GM19397 (cell line): ENCODE measurements around the gene RBBP5.

ENCODE experiments used
- ATAC-seq: cut with Tn5 transposase; IDR thresholded peaks from one replicate; pipeline ENCODE4 v1.9.1; 2021; ENCODE audit warnings: mild to moderate bottlenecking, moderate library complexity; ENCODE audit not compliant: unreplicated experiment

The RBBP5 gene

GRCh38 chr1:205075642-205076155 lies 46.1 kb downstream of the RBBP5 start:
- ATAC-seq, result no peak

- no peak for ATAC-seq
Observed at GRCh38 chr1:205074513-205074912, 47.3 kb downstream of the RBBP5 start.

GRCh38 chr1:205074084-205074483 lies 47.7 kb downstream of the RBBP5 start:
- ATAC-seq, result no peak

- no peak for ATAC-seq
Observed at GRCh38 chr1:205073511-205073910, 48.3 kb downstream of the RBBP5 start.

DNA sequence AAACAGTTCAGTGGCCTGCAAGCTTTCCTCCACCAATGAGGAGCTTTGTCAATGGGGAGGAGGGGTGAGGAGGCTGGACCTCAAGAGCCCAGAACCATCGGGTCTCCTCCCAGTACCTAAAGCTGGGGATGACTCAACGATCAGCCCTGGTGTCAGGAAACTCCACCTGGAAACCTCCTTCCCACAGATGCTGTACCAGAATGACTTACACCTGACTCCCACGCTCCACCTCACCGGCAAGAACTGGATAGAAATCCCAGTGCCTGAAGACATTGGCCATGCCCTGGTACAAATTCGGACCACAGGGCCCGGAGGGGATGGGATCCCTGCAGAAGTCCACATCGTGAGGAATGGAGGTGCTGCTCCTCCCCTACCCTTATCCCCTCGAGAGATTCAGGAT lies 48.9 kb downstream of the RBBP5 start:
- no peak for ATAC-seq

DNA sequence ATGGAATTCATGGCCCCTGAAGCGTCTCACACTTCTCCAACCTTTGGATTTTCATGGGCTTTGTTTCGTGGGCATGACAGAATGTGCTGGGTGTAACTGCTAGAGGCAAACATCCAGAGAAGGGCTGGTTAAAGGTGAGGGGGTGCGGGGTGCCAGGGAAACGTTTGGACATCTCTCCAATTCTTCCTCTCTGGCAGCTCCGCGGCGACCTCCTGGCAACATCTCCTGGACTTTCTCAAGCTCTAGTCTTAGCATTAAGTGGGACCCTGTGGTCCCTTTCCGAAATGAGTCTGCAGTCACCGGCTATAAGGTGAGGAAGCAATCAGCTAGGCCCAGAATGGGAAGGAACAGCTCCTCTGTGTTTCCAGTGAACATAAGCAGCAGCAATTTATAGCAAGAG lies 49.5 kb downstream of the RBBP5 start:
- ATAC-seq, result no peak

- no peak for ATAC-seq
Observed at GRCh38 chr1:205071801-205072200, 50.0 kb downstream of the RBBP5 start.

- no peak for ATAC-seq
Observed at GRCh38 chr1:205071028-205071409, 50.8 kb downstream of the RBBP5 start.

DNA sequence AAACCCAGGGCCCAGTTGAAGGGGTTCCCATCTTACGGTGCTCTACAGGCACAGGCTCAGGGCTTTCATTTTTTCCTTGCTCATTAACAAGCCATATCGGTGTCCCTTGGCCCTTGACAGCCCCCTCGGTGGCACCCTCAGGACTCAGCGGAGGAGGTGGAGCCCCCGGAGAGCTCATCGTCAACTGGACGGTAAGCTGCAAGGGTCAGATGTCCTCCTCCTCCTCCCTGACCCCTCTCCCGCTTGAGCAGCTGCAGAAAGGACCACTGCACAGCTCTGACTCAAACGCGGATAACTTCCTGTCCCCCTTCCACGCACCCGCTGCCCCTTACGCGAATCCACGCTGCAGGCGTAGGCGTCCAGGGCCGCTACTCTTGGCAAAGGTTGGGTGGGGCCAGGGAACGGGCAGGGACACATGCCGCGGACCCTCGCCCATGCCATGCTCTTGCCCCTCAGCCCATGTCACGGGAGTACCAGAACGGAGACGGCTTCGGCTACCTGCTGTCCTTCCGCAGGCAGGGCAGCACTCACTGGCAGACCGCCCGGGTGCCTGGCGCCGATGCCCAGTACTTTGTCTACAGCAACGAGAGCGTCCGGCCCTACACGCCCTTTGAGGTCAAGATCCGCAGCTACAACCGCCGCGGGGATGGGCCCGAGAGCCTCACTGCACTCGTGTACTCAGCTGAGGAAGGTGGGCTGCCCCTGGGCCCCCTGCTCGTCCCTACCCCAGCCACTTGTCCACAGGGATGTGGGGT lies 52.2 kb downstream of the RBBP5 start:
- ATAC-seq, result no peak

GRCh38 chr1:205068457-205069040 lies 53.2 kb downstream of the RBBP5 start:
- no peak for ATAC-seq

DNA sequence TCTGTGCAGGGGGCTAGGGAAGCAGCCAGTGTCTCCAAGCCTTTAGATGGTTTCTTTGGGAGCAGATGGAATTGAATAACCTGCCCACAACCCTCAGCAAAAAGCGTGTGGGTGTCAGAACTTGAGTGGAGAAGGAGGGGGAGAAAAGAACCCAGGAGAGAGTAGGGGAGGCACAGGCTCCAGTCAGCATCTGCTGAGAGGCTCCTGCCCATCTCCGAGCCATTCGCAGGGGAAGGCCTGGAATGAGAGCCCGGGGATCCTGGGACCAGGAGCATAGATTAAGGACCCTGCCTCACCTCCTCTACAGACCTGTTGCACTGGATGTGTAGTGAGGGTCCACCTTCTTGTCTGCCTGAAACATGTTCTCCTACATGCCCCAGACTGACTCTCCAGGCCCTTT lies 53.8 kb downstream of the RBBP5 start:
- no peak for ATAC-seq

GRCh38 chr1:205067031-205067430 lies 54.7 kb downstream of the RBBP5 start:
- ATAC-seq, result no peak

GRCh38 chr1:205066141-205066818 lies 55.5 kb downstream of the RBBP5 start:
- no peak for ATAC-seq

DNA sequence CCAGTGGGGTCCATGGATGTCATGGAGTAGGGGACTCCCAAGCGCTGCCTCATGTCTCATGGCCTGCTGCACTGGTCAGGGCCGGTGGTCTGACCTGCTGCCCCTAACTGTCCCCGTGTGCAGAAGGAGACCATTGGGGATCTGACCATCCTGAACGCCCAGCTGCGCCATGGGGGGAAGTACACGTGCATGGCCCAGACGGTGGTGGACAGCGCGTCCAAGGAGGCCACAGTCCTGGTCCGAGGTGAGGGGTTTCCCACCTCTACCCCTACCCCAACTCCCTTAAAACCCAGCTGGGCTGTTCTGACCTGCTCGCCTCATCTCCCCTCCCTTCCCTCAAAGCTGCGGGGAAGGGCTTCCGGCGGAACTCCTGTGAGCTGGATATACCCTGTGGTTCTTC lies 56.1 kb downstream of the RBBP5 start:
- ATAC-seq, result no peak

DNA sequence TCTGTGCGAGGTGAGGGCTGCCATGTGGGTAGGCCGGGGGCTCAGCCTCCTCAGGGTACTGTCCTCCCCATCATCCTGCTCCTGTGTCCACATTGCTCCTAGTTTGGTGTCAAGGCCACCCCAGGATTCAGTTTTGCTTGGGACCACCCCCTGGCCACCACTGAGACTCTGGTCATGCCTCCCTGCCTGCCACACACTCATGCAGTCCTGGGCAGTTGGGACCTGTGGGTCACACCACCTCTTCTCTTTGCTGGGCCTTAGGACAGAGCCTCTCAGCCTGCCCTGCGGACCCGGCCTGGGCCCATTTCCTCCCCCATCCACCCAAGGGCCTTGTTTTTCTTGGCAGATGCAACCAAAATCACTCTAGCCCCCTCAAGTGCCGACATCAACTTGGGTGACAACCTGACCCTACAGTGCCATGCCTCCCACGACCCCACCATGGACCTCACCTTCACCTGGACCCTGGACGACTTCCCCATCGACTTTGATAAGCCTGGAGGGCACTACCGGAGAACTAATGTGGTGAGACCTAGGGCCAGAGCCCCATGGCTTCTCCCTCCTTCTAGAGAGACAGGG lies 56.9 kb downstream of the RBBP5 start:
- ATAC-seq, result no peak

- ATAC-seq, result no peak
Observed at GRCh38 chr1:205064301-205064700, 57.5 kb downstream of the RBBP5 start.

DNA sequence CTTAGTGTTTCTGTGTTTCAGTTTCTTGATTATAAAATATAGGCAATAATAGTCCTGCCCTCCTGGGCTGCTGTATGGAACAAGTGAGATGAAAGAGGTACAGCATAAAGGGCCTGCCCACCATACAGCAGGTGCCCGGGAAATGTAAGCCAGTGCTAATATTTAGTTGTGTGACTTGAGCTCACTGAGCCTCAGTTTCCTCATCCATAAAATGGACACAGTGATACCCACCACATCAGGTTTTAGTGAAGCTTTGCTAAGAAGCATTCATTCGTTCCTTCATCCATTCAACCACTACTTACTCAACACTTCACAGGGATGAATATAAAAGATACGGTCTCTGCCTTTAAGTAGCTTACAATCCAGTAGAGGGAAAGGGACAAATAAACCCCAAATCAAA lies 58.9 kb downstream of the RBBP5 start:
- no peak for ATAC-seq

GRCh38 chr1:205062319-205062718 lies 59.5 kb downstream of the RBBP5 start:
- no peak for ATAC-seq

GRCh38 chr1:205061665-205062069 lies 60.1 kb downstream of the RBBP5 start:
- ATAC-seq, result no peak

- no peak for ATAC-seq
Observed at GRCh38 chr1:205061227-205061626, 60.6 kb downstream of the RBBP5 start.

DNA sequence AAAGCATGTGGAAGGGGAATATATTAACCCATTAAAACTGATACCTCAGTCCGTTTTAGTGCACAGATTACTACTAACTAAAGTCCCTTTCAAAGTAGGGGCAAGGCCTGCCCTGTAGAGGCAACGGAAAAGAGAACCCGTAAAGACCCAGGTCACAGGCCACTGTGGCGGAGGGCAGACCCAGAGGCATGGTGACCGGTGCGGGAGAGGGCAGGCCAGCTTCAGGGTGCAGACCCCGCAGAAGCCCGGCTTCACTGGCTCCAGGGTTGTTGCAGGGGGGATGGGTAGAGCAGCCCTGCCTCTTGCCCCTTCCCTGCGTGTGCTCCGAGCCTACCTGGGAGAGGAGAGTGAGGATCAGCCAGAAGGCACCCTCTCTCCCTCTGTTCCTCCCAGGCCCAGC lies 61.0 kb downstream of the RBBP5 start:
- ATAC-seq, result no peak

DNA sequence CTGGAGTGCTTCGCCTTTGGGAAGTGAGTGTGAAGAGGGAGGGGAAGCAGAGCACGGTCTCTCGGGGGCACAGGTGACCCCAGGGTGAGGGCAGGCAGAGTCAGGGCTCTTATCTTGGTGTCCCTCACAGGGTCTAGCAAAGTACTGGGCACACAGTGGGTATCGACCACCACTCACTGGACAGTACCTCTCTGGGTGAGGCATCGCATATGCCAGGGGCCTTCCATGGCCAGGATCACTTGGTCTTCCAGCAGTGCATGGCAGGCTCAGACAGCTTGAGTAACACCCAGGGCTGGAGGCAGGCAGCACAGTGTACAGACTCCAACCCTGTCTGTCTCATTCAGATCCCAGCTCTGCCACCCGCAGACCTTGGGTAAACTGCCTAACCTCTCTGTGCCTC lies 62.1 kb downstream of the RBBP5 start:
- ATAC-seq, result no peak
